Panc1 (cell line): Measurements from ENCODE around the gene ALDH1A3. TPM values are rescaled to one million over a fixed set of nuclear protein-coding genes. Genes with fewer than 3 reads are reported as not detected.
A peak's percentile ranks its signal among the peaks of the same experiment; 100 is the strongest.

Experiments
- ATAC-seq: fragments of 200-7000 bp; cut with Tn5 transposase; 2 replicates; pipeline ENCODE4 v1.9.1; 2020; ENCODE audit warnings: mild to moderate bottlenecking, moderate library complexity
- BruUV-seq: library from RNA; stranded (reverse); fragments of 400-500 nt; replicated peaks from 2 replicates; lab custom pipeline; 2021; lab: Mats Ljungman, UMichigan
- CTCF ChIA-PET: fragments of 300-600 bp; sonication (Branson Sonifier 250); formaldehyde crosslinking; loops from one replicate; lab custom pipeline; 2022; ENCODE audit warnings: antibody characterized with exemption; lab: Charles Lee
- POLR2A ChIA-PET: fragments of 300-600 bp; sonication (Branson Sonifier 250); formaldehyde crosslinking; loops from one replicate; lab custom pipeline; 2022; ENCODE audit warnings: antibody characterized with exemption; lab: Charles Lee
- DNase-seq: peaks from one replicate; pipeline ENCODE4 v3.0.0-alpha.2; 2010; ENCODE audit warnings: low read depth, low spot score
- H3K27ac ChIP-seq: 2 replicates; pipeline ENCODE4 v1.5.1; 2011; ENCODE audit warnings: mild to moderate bottlenecking, low read length, inconsistent platforms
- H3K27me3 ChIP-seq: fragments of 200-500 bp; sonication (Bioruptor generic); 2 replicates; pipeline ENCODE4 v1.6.0; 2014; ENCODE audit warnings: low read length, inconsistent platforms; ENCODE audit not compliant: control insufficient read depth, insufficient read depth
- H3K36me3 ChIP-seq: fragments of 200-500 bp; sonication (Bioruptor generic); 2 replicates; pipeline ENCODE4 v1.5.1; 2014; ENCODE audit warnings: inconsistent platforms, mild to moderate bottlenecking, low read length, moderate library complexity; ENCODE audit not compliant: control insufficient read depth, insufficient read depth
- H3K4me1 ChIP-seq: 2 replicates; pipeline ENCODE4 v1.5.1; 2011; ENCODE audit warnings: inconsistent platforms, mild to moderate bottlenecking, low read length, moderate library complexity; ENCODE audit not compliant: control insufficient read depth, insufficient read depth
- H3K4me3 ChIP-seq, 2 experiments: 2 replicates each; pipeline ENCODE4 v1.5.1; 2011 to 2012; ENCODE audit warnings: low read depth in 2 of 2, low read length in 2 of 2, mild to moderate bottlenecking in 2 of 2, inconsistent platforms in 1 of 2, moderate library complexity in 1 of 2
- H3K9me3 ChIP-seq: fragments of 200-500 bp; sonication (Bioruptor generic); 2 replicates; pipeline ENCODE4 v1.5.1; 2014; ENCODE audit warnings: low read depth, mild to moderate bottlenecking, inconsistent platforms, low read length, moderate library complexity; ENCODE audit not compliant: control insufficient read depth, insufficient read depth
- POLR2AphosphoS5 ChIP-seq: IDR thresholded peaks from 2 replicates; pipeline ENCODE4 v1.6.1; 2012; ENCODE audit warnings: mild to moderate bottlenecking, low read depth, low read length, moderate library complexity
- REST ChIP-seq, 2 experiments: IDR thresholded peaks; 2 replicates each; pipeline ENCODE4 v1.6.1; 2011 to 2012; ENCODE audit warnings: low read depth in 2 of 2, control low read depth in 1 of 2, low read length in 1 of 2, mild to moderate bottlenecking in 1 of 2, moderate library complexity in 1 of 2; ENCODE audit not compliant: insufficient read depth in 1 of 2
- SIN3A ChIP-seq: IDR thresholded peaks from 2 replicates; pipeline ENCODE4 v1.6.1; 2012; ENCODE audit warnings: low read depth, mild to moderate bottlenecking, low read length, moderate library complexity, borderline replicate concordance; ENCODE audit not compliant: insufficient read depth
- TCF7L2 ChIP-seq: IDR thresholded peaks from 2 replicates; pipeline ENCODE4 v1.6.1; 2011; ENCODE audit warnings: mild to moderate bottlenecking, low read depth, low read length, inconsistent platforms
- in situ Hi-C: cut with HindIII; loops from 2 replicates; pipeline ENCODE4 v1.10.0; 2016; ENCODE audit warnings: low sequenced_read_pairs, low pct_unique_long_range_greater_than_20kb
- intact Hi-C: fragments of 100-400 bp; cut with micrococcal nuclease; formaldehyde crosslinking; loops from one replicate; pipeline ENCODE4 v1.10.0; 2022; ENCODE audit not compliant: unreplicated experiment
- total RNA-seq: library from RNA; stranded (reverse); gene quantifications from one replicate; pipeline ENCODE4 v1.2.1, GENCODE V29; 2021; ENCODE audit not compliant: unreplicated experiment
- TF ChIP-seq, protein P1 (sequence below): fragments of 450-650 bp; IDR thresholded peaks from 2 replicates; pipeline ENCODE4 v1.5.1; 2017; ENCODE audit warnings: mild to moderate bottlenecking

The ALDH1A3 gene
- total RNA-seq, 1 experiment from 2014 or later: 143 TPM

DNA sequence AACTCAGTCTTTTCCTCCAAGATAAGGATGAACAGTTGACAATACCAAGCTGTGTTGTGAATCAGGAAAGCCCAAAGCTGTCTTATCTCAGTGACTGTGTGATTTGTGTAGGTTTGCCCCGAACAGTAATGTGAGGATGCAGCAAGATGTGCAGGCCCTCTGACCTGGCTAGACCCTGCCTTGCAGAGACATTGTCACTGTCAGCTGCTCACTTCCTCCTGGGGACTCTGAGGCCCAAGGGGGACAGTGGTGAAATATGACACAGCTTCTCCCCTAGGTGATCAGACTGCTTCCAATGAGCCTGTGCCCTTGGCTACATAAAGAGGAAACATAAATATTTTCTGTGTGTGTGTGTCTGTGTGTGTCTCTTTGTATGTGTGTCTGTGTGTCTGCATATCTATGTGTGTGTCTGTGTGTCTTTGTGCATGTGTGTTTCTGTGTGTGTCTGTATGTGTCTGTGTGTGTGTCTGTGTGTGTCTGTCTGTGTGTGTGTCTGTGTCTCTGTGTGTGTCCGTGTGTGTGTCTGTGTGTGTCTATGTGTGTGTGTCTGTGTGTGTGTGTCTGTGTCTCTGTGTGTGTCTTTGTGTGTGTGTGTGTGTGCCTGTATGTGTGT, 61.2 kb downstream of the ALDH1A3 start:
- CTCF ChIA-PET: no interaction called here

DNA sequence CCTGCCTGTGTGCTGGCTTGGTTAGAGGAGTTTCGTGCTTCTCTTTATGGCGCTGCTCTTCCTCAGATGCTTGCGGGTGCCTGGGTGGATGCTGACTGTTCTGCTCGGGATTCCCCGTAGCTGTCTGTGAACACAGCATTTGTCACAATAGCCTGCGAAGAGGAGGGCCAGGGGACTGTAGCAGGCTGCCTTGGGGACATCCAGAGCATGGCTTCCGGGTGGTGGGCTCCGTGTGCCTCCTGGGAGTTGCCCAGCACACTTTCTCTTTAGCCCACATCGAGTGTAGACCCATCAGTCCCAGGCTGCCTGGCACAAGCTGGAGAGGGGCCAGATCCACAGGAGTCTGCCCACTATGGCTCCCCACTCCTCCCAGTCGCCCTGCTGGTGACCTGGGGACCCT, 61.9 kb downstream of the ALDH1A3 start:
- no TSS peak for BruUV-seq
- ATAC-seq: peak; percentile 80
- peak overlapping the region; percentile 86 for H3K27ac ChIP-seq
- DNase-seq: no peak
- in situ Hi-C loops: no loop called here
- POLR2A ChIA-PET: interaction anchor here (0.6 kb wide), 1 partner anchor 58 kb away, joined by 7 read pairs; no protein-coding TSS in a partner anchor
- CTCF ChIA-PET: no interaction called here
- no peak overlapping the region; a peak in 1 of 4 replicates for H3K4me3 ChIP-seq
- no peaks in the 10 kb centered on the region for H3K9me3 ChIP-seq
- H3K27me3 ChIP-seq: no peaks in the 10 kb centered on the region
- no peak for TF ChIP-seq REST (IDR thresholded peaks at IDR 0.05; ENCODE audit: insufficient read depth in 1 of 2, low read depth in 2 of 2, low read length in 1 of 2)
- TF ChIP-seq POLR2AphosphoS5: no peak
- TF ChIP-seq, protein P1, sequence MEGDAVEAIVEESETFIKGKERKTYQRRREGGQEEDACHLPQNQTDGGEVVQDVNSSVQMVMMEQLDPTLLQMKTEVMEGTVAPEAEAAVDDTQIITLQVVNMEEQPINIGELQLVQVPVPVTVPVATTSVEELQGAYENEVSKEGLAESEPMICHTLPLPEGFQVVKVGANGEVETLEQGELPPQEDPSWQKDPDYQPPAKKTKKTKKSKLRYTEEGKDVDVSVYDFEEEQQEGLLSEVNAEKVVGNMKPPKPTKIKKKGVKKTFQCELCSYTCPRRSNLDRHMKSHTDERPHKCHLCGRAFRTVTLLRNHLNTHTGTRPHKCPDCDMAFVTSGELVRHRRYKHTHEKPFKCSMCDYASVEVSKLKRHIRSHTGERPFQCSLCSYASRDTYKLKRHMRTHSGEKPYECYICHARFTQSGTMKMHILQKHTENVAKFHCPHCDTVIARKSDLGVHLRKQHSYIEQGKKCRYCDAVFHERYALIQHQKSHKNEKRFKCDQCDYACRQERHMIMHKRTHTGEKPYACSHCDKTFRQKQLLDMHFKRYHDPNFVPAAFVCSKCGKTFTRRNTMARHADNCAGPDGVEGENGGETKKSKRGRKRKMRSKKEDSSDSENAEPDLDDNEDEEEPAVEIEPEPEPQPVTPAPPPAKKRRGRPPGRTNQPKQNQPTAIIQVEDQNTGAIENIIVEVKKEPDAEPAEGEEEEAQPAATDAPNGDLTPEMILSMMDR: no peak
- no peak for TF ChIP-seq TCF7L2
- TF ChIP-seq SIN3A: no peak
- H3K36me3 ChIP-seq: no peaks in the 10 kb centered on the region
- peaks cover 47% of the 10 kb centered on the region for H3K4me1 ChIP-seq
- intact Hi-C loops: no loop called here

More for the DNA sequence above, 61.2 kb downstream of the ALDH1A3 start:
- BruUV-seq: no TSS peak
- in situ Hi-C loops: no loop called here
- 0 out of 2 replicates have a peak, but pooled peaks have one; percentile 18 for ATAC-seq
- no peaks in the 10 kb centered on the region for H3K9me3 ChIP-seq
- intact Hi-C loops: no loop called here
- peaks cover 47% of the 10 kb centered on the region for H3K4me1 ChIP-seq
- peak overlapping the region; percentile 86 for H3K27ac ChIP-seq
- TF ChIP-seq REST (IDR thresholded peaks at IDR 0.05; ENCODE audit: insufficient read depth in 1 of 2, low read depth in 2 of 2, low read length in 1 of 2) (no peak), POLR2AphosphoS5 (no peak), TCF7L2 (no peak)
- TF ChIP-seq, protein P1: no peak
- DNase-seq: no peak
- H3K27me3 ChIP-seq: no peaks in the 10 kb centered on the region
- POLR2A ChIA-PET: no interaction called here
- H3K36me3 ChIP-seq: no peaks in the 10 kb centered on the region
- H3K4me3 ChIP-seq: no peak overlapping the region
